Measurements from ENCODE around the gene MRPS34.

Gene MRPS34

DNA sequence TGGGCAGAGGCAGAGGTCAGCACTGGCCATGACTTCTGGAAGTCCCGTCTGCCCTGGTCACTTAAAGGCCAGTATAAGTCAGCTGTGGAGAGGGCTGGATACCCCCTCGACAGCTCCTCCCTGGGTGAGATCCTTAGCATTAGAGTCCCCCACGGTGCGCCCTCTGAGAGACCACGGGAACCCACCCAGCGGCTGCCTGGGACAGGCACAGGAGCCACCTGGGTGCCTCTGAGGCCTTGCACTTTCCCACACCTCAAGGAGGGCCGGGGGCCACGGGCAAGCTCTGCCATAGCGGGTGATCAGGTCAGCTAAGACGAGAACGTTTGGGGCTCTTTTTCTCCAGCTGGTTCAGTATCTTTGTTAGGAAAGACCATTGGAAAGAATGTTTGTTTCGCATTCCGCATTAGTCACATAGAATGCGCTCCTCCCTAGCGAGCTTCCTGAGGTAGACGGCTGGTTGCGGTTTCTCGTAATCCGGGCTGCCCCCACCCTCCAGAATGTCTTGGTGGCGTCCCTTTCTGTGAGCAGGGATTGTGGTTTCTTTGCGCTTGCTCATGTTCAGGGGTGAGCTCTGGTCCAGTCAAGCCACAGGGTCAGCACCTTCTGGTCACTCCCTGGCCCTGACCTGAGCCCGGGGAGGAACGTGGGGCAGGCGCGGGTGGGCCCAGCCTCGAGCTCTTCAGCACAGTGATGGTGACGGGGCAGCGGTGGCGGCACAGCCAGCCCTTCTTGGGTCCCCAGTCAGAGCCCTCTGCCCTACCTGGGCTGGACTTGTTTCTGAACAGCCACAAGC lies 26.8 kb downstream of the MRPS34 start:
- CTCF ChIA-PET, result interaction anchor here (1.0 to 3.2 kb wide), 5 partner anchors 16 to 64 kb away, joined by 3 to 22 read pairs (median 3); partner anchors contain the start of genes MAPK8IP3 and NME3
- H3K4me3 ChIP-seq (ENCODE audit: low read depth, low read length), result no peak overlapping the region
- TF ChIP-seq, protein P1, sequence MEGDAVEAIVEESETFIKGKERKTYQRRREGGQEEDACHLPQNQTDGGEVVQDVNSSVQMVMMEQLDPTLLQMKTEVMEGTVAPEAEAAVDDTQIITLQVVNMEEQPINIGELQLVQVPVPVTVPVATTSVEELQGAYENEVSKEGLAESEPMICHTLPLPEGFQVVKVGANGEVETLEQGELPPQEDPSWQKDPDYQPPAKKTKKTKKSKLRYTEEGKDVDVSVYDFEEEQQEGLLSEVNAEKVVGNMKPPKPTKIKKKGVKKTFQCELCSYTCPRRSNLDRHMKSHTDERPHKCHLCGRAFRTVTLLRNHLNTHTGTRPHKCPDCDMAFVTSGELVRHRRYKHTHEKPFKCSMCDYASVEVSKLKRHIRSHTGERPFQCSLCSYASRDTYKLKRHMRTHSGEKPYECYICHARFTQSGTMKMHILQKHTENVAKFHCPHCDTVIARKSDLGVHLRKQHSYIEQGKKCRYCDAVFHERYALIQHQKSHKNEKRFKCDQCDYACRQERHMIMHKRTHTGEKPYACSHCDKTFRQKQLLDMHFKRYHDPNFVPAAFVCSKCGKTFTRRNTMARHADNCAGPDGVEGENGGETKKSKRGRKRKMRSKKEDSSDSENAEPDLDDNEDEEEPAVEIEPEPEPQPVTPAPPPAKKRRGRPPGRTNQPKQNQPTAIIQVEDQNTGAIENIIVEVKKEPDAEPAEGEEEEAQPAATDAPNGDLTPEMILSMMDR (IDR thresholded peaks at IDR 0.05; ENCODE audit: insufficient read depth, low read length, missing control alignments), result no peak
- DNase-seq (ENCODE audit: low read depth, low spot score), result peak; percentile 12
- POLR2A ChIA-PET, result interaction anchor here (0.6 to 1.1 kb wide), 4 partner anchors 24 to 411 kb away, joined by 3 read pairs; partner anchors contain the start of gene JPT2

DNA sequence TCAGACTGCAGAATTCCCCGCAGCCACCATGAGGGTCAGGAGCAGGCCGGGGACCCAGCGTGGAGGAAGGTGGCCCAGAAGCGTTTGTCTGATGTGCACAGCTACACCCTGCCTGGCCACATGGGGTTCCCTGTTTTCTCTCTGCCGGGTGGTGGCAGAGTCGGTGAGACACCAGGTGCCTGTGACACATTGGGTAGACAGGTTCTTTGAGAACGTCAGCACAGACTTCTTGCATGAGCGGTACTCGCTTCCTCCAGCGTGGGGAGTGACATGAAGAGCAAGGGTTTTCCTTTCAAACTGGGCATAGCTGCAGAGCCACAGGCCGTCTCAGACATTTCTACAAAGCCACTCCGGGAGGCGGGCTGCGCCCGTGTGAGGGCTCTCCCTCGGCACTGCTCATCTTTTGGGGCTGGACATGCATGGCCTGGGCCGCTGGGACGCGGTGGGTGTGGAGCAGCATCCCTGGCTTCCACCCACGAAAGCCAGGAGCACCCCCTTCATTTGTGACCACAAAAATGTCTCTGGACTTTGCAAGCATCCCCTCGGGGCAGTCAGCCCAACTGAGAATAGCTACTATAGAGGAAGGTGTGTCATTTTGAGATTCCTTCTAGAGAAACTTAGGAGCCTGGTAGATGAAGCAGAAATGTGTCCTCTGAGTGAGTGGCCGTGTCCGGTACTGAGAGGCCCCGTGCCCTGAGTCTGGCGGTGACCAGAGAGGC lies 27.6 kb downstream of the MRPS34 start:
- ChIA-PET POLR2A (interaction anchor here (0.6 to 1.1 kb wide), 3 partner anchors 25 to 68 kb away, joined by 3 read pairs; partner anchors contain the start of gene JPT2), CTCF (interaction anchor here (1.0 to 3.2 kb wide), 3 partner anchors 15 to 38 kb away, joined by 3 to 22 read pairs (median 3); partner anchors contain the start of genes MAPK8IP3 and NME3)
- TF ChIP-seq, protein P1 (IDR thresholded peaks at IDR 0.05; ENCODE audit: insufficient read depth, low read length, missing control alignments), result no peak
- H3K4me3 ChIP-seq (ENCODE audit: low read depth, low read length), result no peak overlapping the region
- DNase-seq (ENCODE audit: low read depth, low spot score), result peak; percentile 45

DNA sequence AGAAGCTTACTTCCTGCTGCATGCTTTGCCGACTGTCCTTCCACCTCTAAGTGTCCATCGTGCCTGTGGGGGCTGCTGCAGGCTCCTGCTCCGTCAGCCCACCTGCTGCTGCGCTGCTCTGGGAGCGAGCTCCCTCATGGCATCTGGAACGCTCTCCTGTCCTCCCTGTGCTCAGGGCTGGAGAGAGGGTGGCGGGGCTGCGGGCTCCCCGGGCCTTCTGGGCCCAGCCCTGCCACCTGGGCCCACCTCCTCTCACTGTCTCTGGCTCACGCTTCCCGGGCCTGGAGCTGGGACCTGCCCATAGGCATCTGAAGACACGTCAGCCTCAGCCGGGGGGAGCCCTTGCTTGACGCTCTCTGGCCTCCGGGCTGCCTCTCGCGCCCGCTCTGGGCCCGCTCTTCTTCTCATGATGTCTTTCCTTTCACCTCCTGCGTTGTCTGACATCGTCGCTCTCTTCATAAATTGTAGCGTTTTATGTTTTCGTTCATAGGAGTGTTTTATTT lies 28.5 kb downstream of the MRPS34 start:
- DNase-seq (ENCODE audit: low read depth, low spot score), result no peak
- POLR2A ChIA-PET, result no interaction called here
- CTCF ChIA-PET, result interaction anchor here (3.2 kb wide), 1 partner anchor 37 kb away, joined by 22 read pairs; the partner anchor contains the start of gene MAPK8IP3
- TF ChIP-seq, protein P1 (IDR thresholded peaks at IDR 0.05; ENCODE audit: insufficient read depth, low read length, missing control alignments), result no peak
- no peak overlapping the region for H3K4me3 ChIP-seq (ENCODE audit: low read depth, low read length)

DNA sequence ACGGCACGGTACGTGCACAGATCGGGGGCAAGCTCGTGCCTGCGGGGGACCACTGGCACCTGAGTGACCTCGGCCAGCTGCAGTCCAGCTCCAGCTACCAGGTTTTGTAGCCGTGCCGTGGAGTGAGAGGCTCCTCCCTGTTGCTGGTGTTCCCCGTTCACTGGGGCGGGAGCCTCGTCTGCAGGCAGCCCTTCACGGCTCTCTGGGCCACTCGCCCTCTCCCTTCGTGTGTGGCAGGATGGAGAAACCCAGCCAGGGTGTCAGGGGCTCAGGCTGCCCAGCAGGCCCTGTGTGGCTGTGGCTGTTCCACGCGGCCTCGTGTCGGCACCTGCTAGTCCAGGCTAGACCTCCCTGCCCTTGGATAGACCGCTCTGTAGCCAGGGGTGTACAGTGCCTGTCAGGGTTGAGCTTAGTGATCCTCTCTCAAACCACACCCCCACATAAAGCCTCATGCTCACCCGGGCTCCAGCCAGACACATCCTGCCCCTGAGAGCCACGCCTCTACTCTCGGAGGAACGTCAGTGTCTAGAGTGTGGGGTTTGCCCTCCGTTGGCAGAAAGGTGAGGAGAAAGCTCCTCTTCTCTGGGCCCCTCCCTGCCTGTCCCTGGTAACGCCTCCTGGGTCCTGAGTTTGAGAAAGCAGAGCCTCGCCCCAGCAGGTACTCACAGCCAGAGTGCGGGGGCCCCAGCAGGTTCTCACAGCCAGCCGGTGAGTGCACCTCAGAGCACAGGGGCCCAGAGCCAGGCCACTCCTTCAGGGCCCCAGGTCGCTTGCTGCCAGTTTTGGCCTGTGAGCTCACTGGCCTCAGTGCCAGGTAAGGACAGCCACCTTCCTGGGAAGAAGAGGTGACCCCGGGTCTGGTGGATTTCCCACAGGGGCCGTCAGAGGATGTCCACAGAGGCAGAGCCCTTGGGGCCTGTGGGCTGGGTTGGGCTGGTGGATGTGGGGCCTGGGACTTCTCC lies 29.3 kb downstream of the MRPS34 start:
- no peak for DNase-seq (ENCODE audit: low read depth, low spot score)
- CTCF ChIA-PET, result interaction anchor here (3.2 kb wide), 1 partner anchor 37 kb away, joined by 22 read pairs; the partner anchor contains the start of gene MAPK8IP3
- POLR2A ChIA-PET, result no interaction called here
- TF ChIP-seq, protein P1 (IDR thresholded peaks at IDR 0.05; ENCODE audit: insufficient read depth, low read length, missing control alignments), result no peak
- H3K4me3 ChIP-seq (ENCODE audit: low read depth, low read length), result no peak overlapping the region

DNA sequence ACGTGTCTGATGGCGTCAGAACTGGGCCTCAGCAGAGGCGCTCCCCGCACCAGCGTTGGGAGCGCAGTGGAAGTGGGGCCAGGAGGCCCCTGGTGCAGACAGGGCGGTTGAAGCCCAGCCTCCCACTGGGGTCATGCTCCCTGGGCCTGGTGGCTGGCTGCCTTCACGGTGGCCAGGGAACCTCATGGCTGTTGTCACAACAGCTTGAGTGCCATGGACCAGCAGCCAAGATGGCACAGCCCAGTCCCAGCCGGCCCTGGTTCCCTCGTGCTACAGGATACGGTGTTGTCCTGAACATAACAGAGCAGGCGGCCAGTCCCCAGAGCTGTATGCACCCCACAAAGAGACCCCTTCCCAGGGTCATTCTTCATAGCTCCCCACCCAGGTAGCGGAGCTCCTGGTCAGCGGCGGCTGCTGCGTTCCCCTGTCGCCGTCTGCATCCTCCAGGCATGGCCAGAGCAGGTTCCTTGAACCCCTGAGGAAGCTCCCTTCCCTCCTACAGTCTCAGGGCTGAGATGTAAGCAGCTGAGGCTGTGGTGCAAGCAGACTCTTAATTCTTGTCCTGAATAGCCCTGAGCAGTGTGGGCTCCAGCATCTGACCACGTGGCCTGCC lies 31.3 kb downstream of the MRPS34 start:
- ChIA-PET POLR2A (no interaction called here), CTCF (interaction anchor here (1.1 to 1.3 kb wide), 4 partner anchors 9 to 36 kb away, joined by 3 to 6 read pairs (median 4); partner anchors contain the start of gene MAPK8IP3)
- TF ChIP-seq, protein P1 (IDR thresholded peaks at IDR 0.05; ENCODE audit: insufficient read depth, low read length, missing control alignments), result no peak

More for the DNA sequence above, 31.3 kb downstream of the MRPS34 start:
- H3K4me3 ChIP-seq (ENCODE audit: low read depth, low read length), result no peak overlapping the region
- no peak for DNase-seq (ENCODE audit: low read depth, low spot score)

All from AG04449 (cell line).